VCaP (cell line): ENCODE measurements around the gene CD44.

Experiments used
- H3K27ac ChIP-seq: fragments of 450-650 bp; 2 replicates; pipeline ENCODE4 v1.5.1; 2017
- TF ChIP-seq, protein P1 (sequence below): fragments of 450-650 bp; conservative IDR thresholded peaks from 2 replicates; pipeline ENCODE4 v1.5.1; 2017; ENCODE audit warnings: mild to moderate bottlenecking, moderate library complexity

The CD44 gene

DNA sequence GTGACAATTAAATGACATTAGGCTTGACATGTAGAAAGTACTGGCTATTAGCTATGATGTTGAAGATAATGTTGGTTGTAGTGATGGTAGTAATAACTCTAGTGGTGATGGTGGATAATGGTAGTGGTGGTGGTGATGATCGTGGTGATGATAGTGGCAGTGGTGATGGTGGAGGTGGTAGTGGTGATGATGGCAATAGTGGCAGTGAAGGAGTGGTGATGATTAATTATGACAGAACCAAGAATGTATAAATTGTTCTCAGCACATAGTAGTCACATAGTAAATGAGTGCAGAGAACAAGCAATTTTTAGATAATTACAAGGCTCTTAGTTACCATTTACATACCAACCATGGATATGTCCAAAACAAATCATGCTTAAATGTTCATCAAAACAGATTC is 5.3 kb upstream of the CD44 start:
- TF ChIP-seq, protein P1, sequence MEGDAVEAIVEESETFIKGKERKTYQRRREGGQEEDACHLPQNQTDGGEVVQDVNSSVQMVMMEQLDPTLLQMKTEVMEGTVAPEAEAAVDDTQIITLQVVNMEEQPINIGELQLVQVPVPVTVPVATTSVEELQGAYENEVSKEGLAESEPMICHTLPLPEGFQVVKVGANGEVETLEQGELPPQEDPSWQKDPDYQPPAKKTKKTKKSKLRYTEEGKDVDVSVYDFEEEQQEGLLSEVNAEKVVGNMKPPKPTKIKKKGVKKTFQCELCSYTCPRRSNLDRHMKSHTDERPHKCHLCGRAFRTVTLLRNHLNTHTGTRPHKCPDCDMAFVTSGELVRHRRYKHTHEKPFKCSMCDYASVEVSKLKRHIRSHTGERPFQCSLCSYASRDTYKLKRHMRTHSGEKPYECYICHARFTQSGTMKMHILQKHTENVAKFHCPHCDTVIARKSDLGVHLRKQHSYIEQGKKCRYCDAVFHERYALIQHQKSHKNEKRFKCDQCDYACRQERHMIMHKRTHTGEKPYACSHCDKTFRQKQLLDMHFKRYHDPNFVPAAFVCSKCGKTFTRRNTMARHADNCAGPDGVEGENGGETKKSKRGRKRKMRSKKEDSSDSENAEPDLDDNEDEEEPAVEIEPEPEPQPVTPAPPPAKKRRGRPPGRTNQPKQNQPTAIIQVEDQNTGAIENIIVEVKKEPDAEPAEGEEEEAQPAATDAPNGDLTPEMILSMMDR = no peak
- H3K27ac ChIP-seq = no peak overlapping the region

DNA sequence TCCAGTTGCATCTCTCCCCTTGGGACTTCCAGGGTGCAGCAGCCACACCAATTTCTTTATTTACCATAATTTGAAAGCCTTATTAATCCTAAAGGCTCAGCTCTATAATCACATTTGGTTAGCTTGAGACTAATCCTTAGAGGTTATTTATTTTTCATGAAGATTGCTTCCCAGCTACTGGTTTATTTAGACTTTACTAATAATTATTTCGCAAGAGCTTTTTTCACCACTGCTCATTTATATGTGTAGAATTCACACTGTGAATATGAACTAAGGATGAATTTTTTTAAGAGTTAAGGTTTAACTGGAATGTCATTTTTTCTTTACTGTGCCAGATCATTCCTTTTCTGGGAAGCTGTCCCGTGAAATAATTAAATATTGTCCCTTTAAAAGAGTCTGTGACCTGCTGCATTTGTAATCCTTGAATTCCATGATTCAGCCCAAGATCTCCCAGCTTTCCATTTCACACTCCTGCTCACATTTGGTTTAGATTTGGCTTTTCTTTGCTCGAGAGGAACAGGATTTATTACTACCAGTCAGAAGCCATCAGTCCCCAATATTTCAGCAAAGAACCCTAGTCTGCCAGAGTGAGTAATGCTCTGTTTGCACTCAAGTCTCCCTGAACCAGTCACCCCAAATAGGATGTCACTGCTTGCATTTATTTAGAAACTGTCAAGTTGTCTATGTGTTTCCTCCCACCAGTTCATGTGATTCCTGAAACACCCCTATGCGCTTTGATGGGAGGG is 4.4 kb upstream of the CD44 start:
- TF ChIP-seq, protein P1 = no peak
- no peak overlapping the region for H3K27ac ChIP-seq

DNA sequence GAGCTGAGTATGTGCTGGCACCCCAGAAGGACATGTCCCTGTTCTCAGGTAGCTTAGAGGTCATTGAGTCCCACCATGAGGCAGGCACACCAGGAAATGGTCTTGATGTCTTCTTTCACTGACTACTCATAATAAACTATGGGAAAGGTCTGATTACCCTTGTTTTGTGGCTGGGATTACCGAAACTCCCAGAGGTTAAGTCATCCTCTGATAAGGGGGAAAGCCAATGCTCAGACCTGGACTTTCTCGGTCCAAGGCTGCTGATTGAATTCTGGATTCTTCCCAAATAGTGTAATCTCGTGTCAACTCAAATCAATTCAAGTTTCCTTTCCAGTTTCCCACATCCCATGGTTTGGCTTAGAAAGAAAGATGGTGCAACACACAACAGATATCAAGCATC is 3.7 kb upstream of the CD44 start:
- no peak overlapping the region for H3K27ac ChIP-seq
- TF ChIP-seq, protein P1 = no peak

DNA sequence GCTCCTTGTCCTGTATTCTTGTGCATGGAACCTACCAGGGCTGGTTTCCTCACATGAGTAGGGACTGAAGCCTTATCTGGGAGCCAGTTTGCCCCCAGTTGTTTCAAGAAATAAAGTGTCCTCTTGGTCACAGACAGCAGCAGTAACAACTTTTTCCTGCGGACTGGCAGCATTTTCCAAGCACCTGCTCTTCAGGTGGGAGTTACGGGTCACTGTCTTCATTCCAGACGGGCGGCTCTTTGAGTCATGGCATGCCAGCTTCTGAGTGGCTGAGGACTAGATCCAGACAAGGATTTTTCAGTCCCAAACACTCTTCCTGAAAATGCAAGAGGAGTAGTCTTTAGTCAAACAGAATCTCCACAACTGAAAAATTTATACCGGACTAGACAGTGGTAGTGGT is 2.7 kb upstream of the CD44 start:
- TF ChIP-seq, protein P1 = no peak
- no peak overlapping the region for H3K27ac ChIP-seq

DNA sequence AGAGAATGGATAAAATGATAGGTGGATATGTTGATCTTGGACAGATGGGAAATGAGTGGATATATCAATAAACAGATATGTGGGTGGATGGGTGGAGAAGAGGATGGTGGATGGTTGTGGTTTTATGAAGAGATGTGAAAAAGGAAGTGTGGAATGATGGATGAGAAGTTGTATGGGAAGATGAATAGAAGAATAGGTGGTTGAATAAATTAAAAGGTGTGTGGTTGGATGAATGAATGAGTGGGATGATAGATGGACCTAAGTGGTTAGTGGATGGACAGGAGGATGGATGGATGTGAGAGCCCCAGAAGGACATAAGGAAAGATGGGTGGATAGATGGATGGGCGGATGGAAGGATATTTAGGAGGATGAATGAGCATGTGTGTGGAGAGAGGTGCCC is 913 bp upstream of the CD44 start:
- TF ChIP-seq, protein P1 = no peak
- H3K27ac ChIP-seq = no peak overlapping the region

DNA sequence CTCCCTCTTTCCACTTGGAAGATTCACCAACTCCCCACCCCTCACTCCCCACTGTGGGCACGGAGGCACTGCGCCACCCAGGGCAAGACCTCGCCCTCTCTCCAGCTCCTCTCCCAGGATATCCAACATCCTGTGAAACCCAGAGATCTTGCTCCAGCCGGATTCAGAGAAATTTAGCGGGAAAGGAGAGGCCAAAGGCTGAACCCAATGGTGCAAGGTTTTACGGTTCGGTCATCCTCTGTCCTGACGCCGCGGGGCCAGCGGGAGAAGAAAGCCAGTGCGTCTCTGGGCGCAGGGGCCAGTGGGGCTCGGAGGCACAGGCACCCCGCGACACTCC is 397 bp upstream of the CD44 start:
- H3K27ac ChIP-seq = peak overlapping the region; percentile 61; the same call in 1 of the 2 replicates
- TF ChIP-seq, protein P1 = no peak

DNA sequence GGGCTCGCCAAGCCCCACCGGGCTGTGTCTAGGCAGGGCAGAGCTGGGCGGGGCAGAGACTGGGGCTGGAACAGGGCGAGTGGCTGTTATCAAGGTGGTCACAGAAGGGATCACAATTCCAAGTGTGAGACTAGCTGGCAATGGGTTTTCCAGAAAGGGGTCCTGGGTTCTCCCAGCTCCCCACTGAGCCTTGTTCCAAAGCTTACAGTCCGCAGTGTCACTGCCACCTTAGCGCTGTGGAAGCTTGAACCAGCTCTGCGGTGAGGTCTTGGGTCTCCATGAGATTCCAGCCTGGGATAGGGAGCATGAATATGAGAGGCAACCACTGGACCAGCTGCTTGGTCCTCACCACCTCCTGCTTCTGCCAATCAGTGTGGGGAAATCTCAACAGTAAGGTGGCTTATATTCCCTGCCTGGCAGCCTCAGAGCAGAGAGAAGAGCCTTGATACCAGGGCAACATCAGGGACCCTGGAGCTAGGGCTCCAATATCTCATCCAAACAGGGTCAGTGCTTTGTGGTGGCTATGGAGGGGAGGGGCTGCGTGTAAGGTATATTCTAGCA is 831 bp downstream of the CD44 start:
- TF ChIP-seq, protein P1 = no peak

More for the DNA sequence above, 831 bp downstream of the CD44 start:
- H3K27ac ChIP-seq = peak overlapping the region; percentile 61
